SK-N-SH (cell line): Measurements from ENCODE around the gene MELTF. TPM values are rescaled to one million over a fixed set of nuclear protein-coding genes. Genes with fewer than 3 reads are reported as not detected.

Experiments
- CTCF ChIA-PET: fragments of 300-600, 350-600 bp; formaldehyde crosslinking; extraction: SDS; loops from one replicate; lab custom pipeline; 2021; lab: Yijun Ruan, JAX
- POLR2A ChIA-PET: fragments of 350-600 bp; sonication (Branson Sonifier 250); formaldehyde crosslinking; extraction: SDS; loops from one replicate; lab custom pipeline; 2020; ENCODE audit warnings: antibody characterized with exemption, inconsistent platforms; lab: Yijun Ruan, JAX
- DNase-seq: peaks from one replicate; pipeline ENCODE4 v3.0.0; 2012
- H2AFZ ChIP-seq: fragments of 200-600 bp; sonication (generic); 2 replicates; pipeline ENCODE4 v1.8.1; 2016; ENCODE audit warnings: antibody characterized with exemption, mild to moderate bottlenecking, low read depth
- H3F3A ChIP-seq: fragments of 200-600 bp; sonication (generic); replicated peaks from 2 replicates; pipeline ENCODE3; 2016; ENCODE audit warnings: antibody characterized with exemption, mild to moderate bottlenecking; ENCODE audit not compliant: insufficient read depth
- H3K27ac ChIP-seq, 2 experiments: fragments of 200-500 bp in 1 of 2; fragments of 200-600 bp in 1 of 2; sonication (Bioruptor generic) in 1 of 2; sonication (generic), shearing (Covaris generic) in 1 of 2; 2 replicates each; pipeline versions ENCODE4 v1.5.1 to v1.6.1; 2014 to 2016; ENCODE audit warnings: low read depth in 2 of 2, inconsistent platforms in 1 of 2, low read length in 1 of 2, mild to moderate bottlenecking in 1 of 2, mixed read lengths in 1 of 2
- H3K27me3 ChIP-seq: fragments of 200-600 bp; sonication (generic), shearing (Covaris generic); 2 replicates; pipeline ENCODE4 v1.6.1; 2016; ENCODE audit warnings: mixed run types; ENCODE audit not compliant: insufficient read depth
- H3K36me3 ChIP-seq, 2 experiments: fragments of 200-500 bp in 1 of 2; fragments of 200-600 bp in 1 of 2; sonication (Bioruptor generic) in 1 of 2; sonication (generic) in 1 of 2; replicated peaks in 1 of 2; 2 replicates each; pipeline versions ENCODE3 to v1.5.1; 2014 to 2016; ENCODE audit warnings: low read length in 1 of 2, mild to moderate bottlenecking in 1 of 2; ENCODE audit not compliant: insufficient read depth in 2 of 2, control insufficient read depth in 1 of 2
- H3K4me1 ChIP-seq, 2 experiments: fragments of 200-500 bp in 1 of 2; fragments of 200-600 bp in 1 of 2; sonication (Bioruptor generic) in 1 of 2; sonication (generic), shearing (Covaris generic) in 1 of 2; 2 replicates each; pipeline versions ENCODE4 v1.5.1 to v1.6.1; 2014 to 2016; ENCODE audit warnings: low read depth in 1 of 2, low read length in 1 of 2, mixed run types in 1 of 2; ENCODE audit not compliant: insufficient read depth in 2 of 2, control insufficient read depth in 1 of 2
- H3K4me2 ChIP-seq: fragments of 200-600 bp; sonication (generic), shearing (Covaris generic); 2 replicates; pipeline ENCODE4 v1.6.1; 2017; ENCODE audit warnings: mixed run types
- H3K4me3 ChIP-seq, 2 experiments: fragments of 200-500 bp in 1 of 2; fragments of 200-600 bp in 1 of 2; sonication (Bioruptor generic) in 1 of 2; sonication (generic), shearing (Covaris generic) in 1 of 2; 2 replicates each; pipeline versions ENCODE4 v1.5.1 to v1.8.1; 2014 to 2016; ENCODE audit warnings: low read depth in 2 of 2, inconsistent platforms in 1 of 2, low read length in 1 of 2, mild to moderate bottlenecking in 1 of 2, mixed read lengths in 1 of 2, moderate library complexity in 1 of 2
- H3K79me2 ChIP-seq: fragments of 200-600 bp; sonication (generic); 2 replicates; pipeline ENCODE4 v1.8.1; 2017; ENCODE audit warnings: mild to moderate bottlenecking; ENCODE audit not compliant: insufficient read depth
- H3K9ac ChIP-seq: fragments of 200-600 bp; sonication (generic); 2 replicates; pipeline ENCODE4 v1.6.1; 2017; ENCODE audit warnings: mixed run types
- H3K9me2 ChIP-seq: fragments of 200-600 bp; sonication (generic); 2 replicates; pipeline ENCODE4 v1.6.1; 2017; ENCODE audit warnings: mixed run types
- H3K9me3 ChIP-seq: fragments of 200-600 bp; sonication (generic); 2 replicates; pipeline ENCODE4 v1.6.1; 2017; ENCODE audit warnings: mixed run types, mild to moderate bottlenecking, moderate library complexity
- H4K20me1 ChIP-seq: fragments of 200-600 bp; sonication (generic); 2 replicates; pipeline ENCODE4 v1.6.1; 2017; ENCODE audit warnings: mild to moderate bottlenecking, mixed run types; ENCODE audit not compliant: insufficient read depth
- FOXM1 ChIP-seq: IDR thresholded peaks from 2 replicates; pipeline ENCODE4 v1.4.0; 2012; ENCODE audit warnings: low read depth, mild to moderate bottlenecking
- GABPA ChIP-seq: IDR thresholded peaks from 2 replicates; pipeline ENCODE4 v1.4.0; 2012; ENCODE audit warnings: low read depth, mild to moderate bottlenecking
- GATA2 ChIP-seq: sonication (generic); formaldehyde crosslinking; IDR thresholded peaks from 2 replicates; pipeline ENCODE4 v1.5.0; 2020; ENCODE audit warnings: mild to moderate bottlenecking, missing genetic modification reagents
- JUND ChIP-seq: IDR thresholded peaks from 2 replicates; pipeline ENCODE4 v1.4.0; 2012
- MEF2A ChIP-seq: IDR thresholded peaks from 2 replicates; pipeline ENCODE4 v1.4.0; 2012; ENCODE audit warnings: low read depth, borderline replicate concordance
- NFIC ChIP-seq: IDR thresholded peaks from 2 replicates; pipeline ENCODE4 v1.4.0; 2012; ENCODE audit warnings: borderline replicate concordance
- POLR2AphosphoS5 ChIP-seq: IDR thresholded peaks from 2 replicates; pipeline ENCODE4 v1.6.1; 2012; ENCODE audit warnings: low read depth, low read length
- RFX5 ChIP-seq: IDR thresholded peaks from 2 replicates; pipeline ENCODE4 v1.6.1; 2012; ENCODE audit warnings: mild to moderate bottlenecking, improper control_type of control experiment, low read length
- SMC3 ChIP-seq: IDR thresholded peaks from 2 replicates; pipeline ENCODE4 v1.6.1; 2012; ENCODE audit warnings: low read depth, low read length, improper control_type of control experiment
- TAF1 ChIP-seq: IDR thresholded peaks from 2 replicates; pipeline ENCODE4 v1.6.1; 2012; ENCODE audit warnings: low read depth, mild to moderate bottlenecking, low read length, moderate library complexity, borderline replicate concordance
- YY1 ChIP-seq: IDR thresholded peaks from 2 replicates; pipeline ENCODE4 v1.4.0; 2012; ENCODE audit warnings: low read depth, mild to moderate bottlenecking
- WGBS: methylation state at CpG from one replicate; pipeline ENCODE4 v1.1.6; 2017; ENCODE audit warnings: low lambda C conversion rate; 5-methylcytosine and 5-hydroxymethylcytosine counted together
- polyA plus RNA-seq, 3 experiments: library from polyadenylated mRNA; depleted of rRNA; stranded (reverse); fragments of >200 nt; gene quantifications; 2 replicates each; pipeline ENCODE4 v1.2.3, GENCODE V29; 2012
- TF ChIP-seq, protein P1 (sequence below): IDR thresholded peaks from 2 replicates; pipeline ENCODE4 v1.6.1; 2012; ENCODE audit warnings: mild to moderate bottlenecking, low read depth, low read length, moderate library complexity
- TF ChIP-seq, protein P2 (sequence below): fragments of 150-350 bp; IDR thresholded peaks from 2 replicates; pipeline ENCODE4 v1.6.1; 2016; ENCODE audit warnings: mild to moderate bottlenecking, low read depth, low read length
- TF ChIP-seq, protein P3 (sequence below): IDR thresholded peaks from 2 replicates; pipeline ENCODE4; 2012
- TF ChIP-seq, protein P4 (sequence below): IDR thresholded peaks from 2 replicates; pipeline ENCODE4 v1.4.0; 2012; ENCODE audit warnings: low read depth, borderline replicate concordance

Gene MELTF
- polyA plus RNA-seq, 1 of the 3 experiments (the other 2 are of a cell fraction), result 32.4 TPM

DNA sequence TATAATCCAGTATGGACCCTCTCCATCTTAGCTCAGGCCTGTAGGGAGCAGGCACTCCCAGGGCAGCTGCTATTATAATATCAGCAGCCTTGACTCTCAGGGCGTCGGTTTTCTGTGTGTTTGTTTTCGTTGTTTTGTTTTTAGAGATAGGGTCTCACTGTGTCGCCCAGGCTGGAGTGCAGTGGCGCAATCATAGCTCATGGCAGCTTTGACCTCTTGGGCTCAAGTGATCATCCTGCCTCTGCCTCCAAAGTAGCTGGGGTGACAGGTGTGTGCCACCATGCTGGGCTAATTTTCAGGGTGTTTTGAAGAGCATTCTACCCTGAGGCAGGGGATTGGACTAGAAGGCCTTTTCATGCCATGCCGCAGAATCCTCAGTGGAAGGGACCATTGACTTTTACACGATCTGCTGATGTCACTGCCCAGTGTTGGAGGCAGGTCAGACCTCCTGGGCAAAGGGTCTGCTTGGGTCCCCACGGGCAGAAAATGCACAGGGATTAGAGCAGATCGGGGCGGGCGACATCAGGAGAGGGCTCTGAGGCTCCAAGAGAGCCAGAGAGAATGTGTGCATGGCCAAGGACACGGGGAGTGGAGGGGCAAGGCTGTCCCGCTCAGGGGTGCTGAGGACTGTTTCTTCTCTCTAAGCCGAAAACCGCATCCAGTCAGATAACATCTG is 7.8 kb downstream of the MELTF start:
- peaks cover 2% of the 10 kb centered on the region for H3F3A ChIP-seq
- H3K9me3 ChIP-seq, result no peaks in the 10 kb centered on the region
- no peaks in the 10 kb centered on the region for H3K27me3 ChIP-seq
- no peaks in the 10 kb centered on the region for H3K36me3 ChIP-seq
- H3K4me2 ChIP-seq, result no peak overlapping the region
- ChIA-PET CTCF (interaction anchor here (0.8 to 11.0 kb wide), 3 partner anchors 7 to 165 kb away, joined by 3 to 81 read pairs (median 13); partner anchors contain the start of gene MELTF), POLR2A (no interaction called here)
- no peak overlapping the region for H3K4me3 ChIP-seq
- H4K20me1 ChIP-seq, result no peaks in the 10 kb centered on the region
- no peaks in the 10 kb centered on the region for H3K79me2 ChIP-seq
- no peak overlapping the region for H3K27ac ChIP-seq
- TF ChIP-seq, protein P1, sequence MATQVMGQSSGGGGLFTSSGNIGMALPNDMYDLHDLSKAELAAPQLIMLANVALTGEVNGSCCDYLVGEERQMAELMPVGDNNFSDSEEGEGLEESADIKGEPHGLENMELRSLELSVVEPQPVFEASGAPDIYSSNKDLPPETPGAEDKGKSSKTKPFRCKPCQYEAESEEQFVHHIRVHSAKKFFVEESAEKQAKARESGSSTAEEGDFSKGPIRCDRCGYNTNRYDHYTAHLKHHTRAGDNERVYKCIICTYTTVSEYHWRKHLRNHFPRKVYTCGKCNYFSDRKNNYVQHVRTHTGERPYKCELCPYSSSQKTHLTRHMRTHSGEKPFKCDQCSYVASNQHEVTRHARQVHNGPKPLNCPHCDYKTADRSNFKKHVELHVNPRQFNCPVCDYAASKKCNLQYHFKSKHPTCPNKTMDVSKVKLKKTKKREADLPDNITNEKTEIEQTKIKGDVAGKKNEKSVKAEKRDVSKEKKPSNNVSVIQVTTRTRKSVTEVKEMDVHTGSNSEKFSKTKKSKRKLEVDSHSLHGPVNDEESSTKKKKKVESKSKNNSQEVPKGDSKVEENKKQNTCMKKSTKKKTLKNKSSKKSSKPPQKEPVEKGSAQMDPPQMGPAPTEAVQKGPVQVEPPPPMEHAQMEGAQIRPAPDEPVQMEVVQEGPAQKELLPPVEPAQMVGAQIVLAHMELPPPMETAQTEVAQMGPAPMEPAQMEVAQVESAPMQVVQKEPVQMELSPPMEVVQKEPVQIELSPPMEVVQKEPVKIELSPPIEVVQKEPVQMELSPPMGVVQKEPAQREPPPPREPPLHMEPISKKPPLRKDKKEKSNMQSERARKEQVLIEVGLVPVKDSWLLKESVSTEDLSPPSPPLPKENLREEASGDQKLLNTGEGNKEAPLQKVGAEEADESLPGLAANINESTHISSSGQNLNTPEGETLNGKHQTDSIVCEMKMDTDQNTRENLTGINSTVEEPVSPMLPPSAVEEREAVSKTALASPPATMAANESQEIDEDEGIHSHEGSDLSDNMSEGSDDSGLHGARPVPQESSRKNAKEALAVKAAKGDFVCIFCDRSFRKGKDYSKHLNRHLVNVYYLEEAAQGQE, result no peak
- H3K9me2 ChIP-seq, result no peaks in the 10 kb centered on the region
- 96% methylated on average over 14 of the region's 15 CpGs for WGBS
- peak; percentile 12 for DNase-seq
- peaks cover 0 to 11% of the 10 kb centered on the region in 2 experiments; a peak in 1 of 4 replicates for H3K4me1 ChIP-seq
- H2AFZ ChIP-seq, result no peak overlapping the region
- H3K9ac ChIP-seq, result no peak overlapping the region

DNA sequence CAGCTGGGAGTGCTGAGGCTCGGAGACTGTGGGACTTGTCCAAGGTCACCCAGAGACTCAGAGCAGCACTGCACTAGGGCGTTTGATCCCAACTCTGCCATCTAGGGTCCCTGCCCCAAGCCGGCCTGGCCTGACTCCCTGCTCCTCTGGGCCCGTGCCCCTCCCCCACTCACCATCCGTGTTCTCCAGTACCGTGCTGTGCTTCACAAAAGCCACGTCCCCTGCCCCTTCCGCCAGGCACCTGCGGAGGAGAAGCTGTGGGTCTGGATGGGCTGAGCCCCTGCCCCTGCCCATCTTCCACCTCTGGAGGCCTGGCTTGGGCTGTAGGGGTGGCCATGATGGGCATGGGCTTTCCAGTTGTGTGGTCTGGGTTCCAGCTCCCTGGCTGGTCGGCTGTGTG is 8.4 kb downstream of the MELTF start:
- CTCF ChIA-PET, result interaction anchor here (0.8 to 11.0 kb wide), 3 partner anchors 8 to 166 kb away, joined by 3 to 81 read pairs (median 13); partner anchors contain the start of gene MELTF
- H3K9ac ChIP-seq, result no peak overlapping the region

More for the DNA sequence above, 8.4 kb downstream of the MELTF start:
- TF ChIP-seq FOXM1, result no peak
- TF ChIP-seq JUND, result no peak
- TF ChIP-seq MEF2A, result no peak
- TF ChIP-seq, protein P2, sequence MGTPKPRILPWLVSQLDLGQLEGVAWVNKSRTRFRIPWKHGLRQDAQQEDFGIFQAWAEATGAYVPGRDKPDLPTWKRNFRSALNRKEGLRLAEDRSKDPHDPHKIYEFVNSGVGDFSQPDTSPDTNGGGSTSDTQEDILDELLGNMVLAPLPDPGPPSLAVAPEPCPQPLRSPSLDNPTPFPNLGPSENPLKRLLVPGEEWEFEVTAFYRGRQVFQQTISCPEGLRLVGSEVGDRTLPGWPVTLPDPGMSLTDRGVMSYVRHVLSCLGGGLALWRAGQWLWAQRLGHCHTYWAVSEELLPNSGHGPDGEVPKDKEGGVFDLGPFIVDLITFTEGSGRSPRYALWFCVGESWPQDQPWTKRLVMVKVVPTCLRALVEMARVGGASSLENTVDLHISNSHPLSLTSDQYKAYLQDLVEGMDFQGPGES, result no peak
- no peak for TF ChIP-seq POLR2AphosphoS5
- TF ChIP-seq NFIC, result no peak
- no peak for TF ChIP-seq GABPA
- no peak for TF ChIP-seq TAF1
- TF ChIP-seq RFX5, result no peak
- TF ChIP-seq, protein P3, sequence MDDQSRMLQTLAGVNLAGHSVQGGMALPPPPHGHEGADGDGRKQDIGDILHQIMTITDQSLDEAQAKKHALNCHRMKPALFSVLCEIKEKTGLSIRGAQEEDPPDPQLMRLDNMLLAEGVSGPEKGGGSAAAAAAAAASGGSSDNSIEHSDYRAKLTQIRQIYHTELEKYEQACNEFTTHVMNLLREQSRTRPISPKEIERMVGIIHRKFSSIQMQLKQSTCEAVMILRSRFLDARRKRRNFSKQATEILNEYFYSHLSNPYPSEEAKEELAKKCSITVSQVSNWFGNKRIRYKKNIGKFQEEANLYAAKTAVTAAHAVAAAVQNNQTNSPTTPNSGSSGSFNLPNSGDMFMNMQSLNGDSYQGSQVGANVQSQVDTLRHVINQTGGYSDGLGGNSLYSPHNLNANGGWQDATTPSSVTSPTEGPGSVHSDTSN, result no peak
- no peak for TF ChIP-seq GATA2
- TF ChIP-seq, protein P4, sequence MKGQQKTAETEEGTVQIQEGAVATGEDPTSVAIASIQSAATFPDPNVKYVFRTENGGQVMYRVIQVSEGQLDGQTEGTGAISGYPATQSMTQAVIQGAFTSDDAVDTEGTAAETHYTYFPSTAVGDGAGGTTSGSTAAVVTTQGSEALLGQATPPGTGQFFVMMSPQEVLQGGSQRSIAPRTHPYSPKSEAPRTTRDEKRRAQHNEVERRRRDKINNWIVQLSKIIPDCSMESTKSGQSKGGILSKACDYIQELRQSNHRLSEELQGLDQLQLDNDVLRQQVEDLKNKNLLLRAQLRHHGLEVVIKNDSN, result no peak
- TF ChIP-seq SMC3, result no peak
- no peak for TF ChIP-seq YY1
- Histone ChIP-seq H3K9me3 (no peaks in the 10 kb centered on the region), H2AFZ (no peak overlapping the region), H3K4me1 (peaks cover 0 to 9% of the 10 kb centered on the region in 2 experiments; a peak in 1 of 4 replicates), H4K20me1 (no peaks in the 10 kb centered on the region), H3F3A (peaks cover 2% of the 10 kb centered on the region), H3K36me3 (no peaks in the 10 kb centered on the region), H3K79me2 (no peaks in the 10 kb centered on the region), H3K27ac (no peak overlapping the region), H3K4me3 (no peak overlapping the region), H3K27me3 (no peaks in the 10 kb centered on the region), H3K4me2 (no peak overlapping the region), H3K9me2 (no peaks in the 10 kb centered on the region)
- no peak for DNase-seq
- WGBS, result 67% methylated on average over 1 of the region's 10 CpGs
- POLR2A ChIA-PET, result no interaction called here
